Islet precursor cell (in vitro differentiated cells): ENCODE results near the gene BARX2.
A peak's percentile ranks its signal among the peaks of the same experiment; 100 is the strongest.

Experiments used
- DNase-seq: peaks from one replicate; pipeline ENCODE4 v3.0.0-alpha.2; 2018

BARX2 gene

GRCh38 chr11:129404731-129405130 lies 29.1 kb downstream of the BARX2 start:
- DNase-seq = no peak

- DNase-seq = no peak
These were observed 33.3 kb downstream of the BARX2 start for GRCh38 chr11:129408865-129409444.

GRCh38 chr11:129410395-129410960 lies 34.8 kb downstream of the BARX2 start:
- no peak for DNase-seq

GRCh38 chr11:129412494-129412893 lies 36.8 kb downstream of the BARX2 start:
- DNase-seq = no peak

GRCh38 chr11:129414144-129414872 lies 38.7 kb downstream of the BARX2 start:
- no peak for DNase-seq

GRCh38 chr11:129416080-129416820 lies 40.6 kb downstream of the BARX2 start:
- no peak for DNase-seq

GRCh38 chr11:129417458-129417857 lies 41.8 kb downstream of the BARX2 start:
- no peak for DNase-seq

GRCh38 chr11:129418039-129418438 lies 42.4 kb downstream of the BARX2 start:
- no peak for DNase-seq

- DNase-seq = no peak
These were observed 43.7 kb downstream of the BARX2 start for GRCh38 chr11:129419386-129419785.

GRCh38 chr11:129423426-129423825 lies 47.8 kb downstream of the BARX2 start:
- no peak for DNase-seq

GRCh38 chr11:129425214-129425613 lies 49.6 kb downstream of the BARX2 start:
- DNase-seq = no peak

GRCh38 chr11:129426038-129426437 lies 50.4 kb downstream of the BARX2 start:
- DNase-seq = no peak

GRCh38 chr11:129426776-129427175 lies 51.1 kb downstream of the BARX2 start:
- no peak for DNase-seq

GRCh38 chr11:129427376-129427775 lies 51.7 kb downstream of the BARX2 start:
- DNase-seq = no peak

- no peak for DNase-seq
These were observed 52.3 kb downstream of the BARX2 start for GRCh38 chr11:129427816-129428406.

GRCh38 chr11:129428557-129428956 lies 52.9 kb downstream of the BARX2 start:
- no peak for DNase-seq

- DNase-seq = no peak
These were observed 59.2 kb downstream of the BARX2 start for GRCh38 chr11:129434641-129435498.

- DNase-seq = no peak
These were observed 60.0 kb downstream of the BARX2 start for GRCh38 chr11:129435499-129436245.

- no peak for DNase-seq
These were observed 60.9 kb downstream of the BARX2 start for GRCh38 chr11:129436573-129436972.

- peak; percentile 93 for DNase-seq
These were observed 64.5 kb downstream of the BARX2 start for GRCh38 chr11:129440028-129440713.

GRCh38 chr11:129442171-129442570 lies 66.5 kb downstream of the BARX2 start:
- no peak for DNase-seq
